GM12873 (cell line): Measurements from ENCODE around the gene ZNRD2.

ENCODE experiments used
- CTCF ChIP-seq: IDR thresholded peaks from 2 replicates; pipeline ENCODE4 v1.5.1; 2012; ENCODE audit warnings: low read depth, mild to moderate bottlenecking, moderate library complexity, low read length, control low read depth; ENCODE audit not compliant: insufficient read depth; ENCODE audit errors: missing control alignments

Gene ZNRD2

GRCh38 chr11:65607614-65608426, 37.5 kb downstream of the ZNRD2 start:
- TF ChIP-seq CTCF: no peak

- no peak for TF ChIP-seq CTCF
These were observed 39.0 kb downstream of the ZNRD2 start for GRCh38 chr11:65609229-65609628.

- TF ChIP-seq CTCF: no peak
These were observed 39.4 kb downstream of the ZNRD2 start for GRCh38 chr11:65609665-65610064.

GRCh38 chr11:65610404-65610803, 40.1 kb downstream of the ZNRD2 start:
- TF ChIP-seq CTCF: no peak

GRCh38 chr11:65611028-65611757, 40.9 kb downstream of the ZNRD2 start:
- TF ChIP-seq CTCF: no peak

- no peak for TF ChIP-seq CTCF
These were observed 41.7 kb downstream of the ZNRD2 start for GRCh38 chr11:65611758-65612603.

GRCh38 chr11:65612691-65613090, 42.4 kb downstream of the ZNRD2 start:
- no peak for TF ChIP-seq CTCF
